GM21529 (cell line): ENCODE data around the gene GRM7.

Source experiments
- ATAC-seq: cut with Tn5 transposase; IDR thresholded peaks from one replicate; pipeline ENCODE4 v1.9.1; 2021; ENCODE audit not compliant: unreplicated experiment

The GRM7 gene

GRCh38 chr3:7226393-7226792 lies 365.5 kb downstream of the GRM7 start:
- no peak for ATAC-seq

- ATAC-seq, result no peak
Measured at GRCh38 chr3:7238565-7239295, 377.8 kb downstream of the GRM7 start.

- ATAC-seq, result no peak
Measured at GRCh38 chr3:7241584-7242302, 380.8 kb downstream of the GRM7 start.

- ATAC-seq, result no peak
Measured at GRCh38 chr3:7242303-7242635, 381.4 kb downstream of the GRM7 start.

- no peak for ATAC-seq
Measured at GRCh38 chr3:7249493-7250076, 388.7 kb downstream of the GRM7 start.

- ATAC-seq, result no peak
Measured at GRCh38 chr3:7254251-7254650, 393.3 kb downstream of the GRM7 start.

- no peak for ATAC-seq
Measured at GRCh38 chr3:7260975-7261374, 400.1 kb downstream of the GRM7 start.

- no peak for ATAC-seq
Measured at GRCh38 chr3:7263347-7264195, 402.7 kb downstream of the GRM7 start.

GRCh38 chr3:7264196-7264526 lies 403.2 kb downstream of the GRM7 start:
- no peak for ATAC-seq

- ATAC-seq, result no peak
Measured at GRCh38 chr3:7265736-7266135, 404.8 kb downstream of the GRM7 start.

GRCh38 chr3:7266551-7266950 lies 405.6 kb downstream of the GRM7 start:
- ATAC-seq, result no peak

GRCh38 chr3:7270731-7271130 lies 409.8 kb downstream of the GRM7 start:
- ATAC-seq, result no peak

- ATAC-seq, result no peak
Measured at GRCh38 chr3:7271631-7272030, 410.7 kb downstream of the GRM7 start.

- ATAC-seq, result no peak
Measured at GRCh38 chr3:7272203-7272602, 411.3 kb downstream of the GRM7 start.

- peak; percentile 53 for ATAC-seq
Measured at GRCh38 chr3:7275396-7275795, 414.5 kb downstream of the GRM7 start.

GRCh38 chr3:7280318-7280717 lies 419.4 kb downstream of the GRM7 start:
- no peak for ATAC-seq

GRCh38 chr3:7282988-7283387 lies 422.1 kb downstream of the GRM7 start:
- ATAC-seq, result no peak

- no peak for ATAC-seq
Measured at GRCh38 chr3:7285505-7285904, 424.6 kb downstream of the GRM7 start.

GRCh38 chr3:7288133-7288532 lies 427.2 kb downstream of the GRM7 start:
- ATAC-seq, result no peak

GRCh38 chr3:7289121-7289520 lies 428.2 kb downstream of the GRM7 start:
- ATAC-seq, result no peak

- no peak for ATAC-seq
Measured at GRCh38 chr3:7290077-7290825, 429.3 kb downstream of the GRM7 start.
